Coronary artery (tissue), 2 donors: Measurements from ENCODE around the gene PRKAR2A.
"Not testable (repeated sequence)": the region's sequence is repeated elsewhere in the genome, so short reads cannot be mapped to it uniquely, and the experiment has no call there.

ENCODE experiments used
- DNase-seq: peaks from one replicate; pipeline ENCODE4 v3.0.0-alpha.2; 2017; ENCODE audit warnings: low spot score
- H3K27ac ChIP-seq, 2 donors: fragments of 200-600 bp; sonication (generic); one replicate each; pipeline ENCODE4 v1.5.1; 2016 to 2019
- H3K4me3 ChIP-seq: fragments of 200-600 bp; sonication (generic); 2 replicates; pipeline ENCODE4 v1.5.1; 2016; ENCODE audit warnings: mild to moderate bottlenecking, moderate library complexity
- CTCF ChIP-seq: fragments of 200-600 bp; sonication (generic); IDR thresholded peaks from one replicate; pipeline ENCODE4 v1.5.1; 2019; ENCODE audit warnings: antibody characterized with exemption

The PRKAR2A gene

DNA sequence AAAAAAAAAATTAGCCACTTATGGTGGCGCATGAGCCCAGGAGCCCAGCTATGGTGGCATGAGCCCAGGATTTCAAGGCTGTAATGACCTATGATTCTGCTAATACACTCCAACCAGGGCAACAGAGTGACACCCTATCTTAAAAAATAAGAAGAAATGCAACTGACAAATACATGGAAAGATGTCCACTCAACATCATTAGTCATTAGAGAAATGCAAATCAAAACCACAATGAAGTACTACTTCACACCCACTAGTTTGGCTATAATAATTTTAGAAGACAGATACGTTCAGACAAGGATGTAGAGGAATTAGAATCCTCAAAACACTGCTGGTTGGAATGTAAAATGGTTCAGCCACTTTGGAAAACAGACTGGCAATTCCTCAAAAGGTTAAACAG lies 10.5 kb downstream of the PRKAR2A start:
- TF ChIP-seq CTCF = no peak
- DNase-seq = no peak
- Histone ChIP-seq H3K27ac (no peak overlapping the region), H3K4me3 (no peak overlapping the region)

GRCh38 chr3:48835650-48836366 lies 11.9 kb downstream of the PRKAR2A start:
- no peak overlapping the region for H3K4me3 ChIP-seq
- peak overlapping the region in 1 of 2 donors; percentile 9 for H3K27ac ChIP-seq
- no peak for DNase-seq
- TF ChIP-seq CTCF = no peak

GRCh38 chr3:48832684-48833083 lies 15.0 kb downstream of the PRKAR2A start:
- no peak for TF ChIP-seq CTCF
- no peak overlapping the region for H3K4me3 ChIP-seq
- DNase-seq = no peak
- H3K27ac ChIP-seq = peak overlapping the region in 1 of 2 donors; percentile 9

DNA sequence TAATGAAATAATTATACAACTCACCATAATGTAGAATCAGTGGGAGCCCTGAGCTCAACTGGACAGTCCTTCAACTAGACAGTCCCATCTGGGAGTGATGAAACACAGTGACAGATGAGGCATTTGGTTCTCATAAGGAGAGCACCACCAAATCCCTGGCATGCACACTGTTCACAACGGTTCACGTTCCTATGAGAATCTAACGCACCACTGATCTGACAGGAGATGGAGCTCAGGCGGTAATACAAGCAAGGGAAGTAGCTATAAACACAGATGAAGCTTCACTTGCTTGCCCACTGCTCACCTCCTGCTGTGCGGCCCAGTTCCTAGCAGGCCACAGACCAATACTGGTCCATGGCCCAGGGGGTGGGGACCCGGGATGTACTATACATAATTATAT lies 17.0 kb downstream of the PRKAR2A start:
- TF ChIP-seq CTCF = no peak
- DNase-seq = no peak
- Histone ChIP-seq H3K4me3 (no peak overlapping the region), H3K27ac (no peak overlapping the region)

GRCh38 chr3:48829525-48829924 lies 18.1 kb downstream of the PRKAR2A start:
- not testable (repeated sequence) for DNase-seq, H3K27ac ChIP-seq, H3K4me3 ChIP-seq

- DNase-seq, H3K27ac ChIP-seq, H3K4me3 ChIP-seq: not testable (repeated sequence)
Measured at GRCh38 chr3:48827874-48828273, 19.8 kb downstream of the PRKAR2A start.

DNA sequence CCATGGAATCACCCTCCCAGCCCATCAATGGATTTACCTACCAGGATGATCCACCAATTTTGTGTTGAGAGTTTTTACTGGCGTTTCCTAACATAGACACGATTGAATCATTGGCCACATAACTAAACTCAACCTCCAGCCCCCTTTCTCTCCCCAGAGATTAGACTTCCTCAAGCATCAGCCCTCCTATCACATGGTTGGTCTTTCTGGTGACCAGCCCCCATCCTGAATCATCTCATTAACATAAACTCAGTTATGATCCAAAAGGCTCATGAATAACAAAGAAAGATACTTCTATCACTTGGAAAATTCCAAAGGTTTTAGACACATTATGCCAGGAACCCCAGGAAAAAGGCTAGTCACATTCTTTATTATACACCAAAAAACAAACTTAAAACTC lies 21.2 kb downstream of the PRKAR2A start:
- no peak for DNase-seq
- no peak for TF ChIP-seq CTCF
- H3K4me3 ChIP-seq = no peak overlapping the region
- H3K27ac ChIP-seq = peak overlapping the region; percentile 23 to 36

DNA sequence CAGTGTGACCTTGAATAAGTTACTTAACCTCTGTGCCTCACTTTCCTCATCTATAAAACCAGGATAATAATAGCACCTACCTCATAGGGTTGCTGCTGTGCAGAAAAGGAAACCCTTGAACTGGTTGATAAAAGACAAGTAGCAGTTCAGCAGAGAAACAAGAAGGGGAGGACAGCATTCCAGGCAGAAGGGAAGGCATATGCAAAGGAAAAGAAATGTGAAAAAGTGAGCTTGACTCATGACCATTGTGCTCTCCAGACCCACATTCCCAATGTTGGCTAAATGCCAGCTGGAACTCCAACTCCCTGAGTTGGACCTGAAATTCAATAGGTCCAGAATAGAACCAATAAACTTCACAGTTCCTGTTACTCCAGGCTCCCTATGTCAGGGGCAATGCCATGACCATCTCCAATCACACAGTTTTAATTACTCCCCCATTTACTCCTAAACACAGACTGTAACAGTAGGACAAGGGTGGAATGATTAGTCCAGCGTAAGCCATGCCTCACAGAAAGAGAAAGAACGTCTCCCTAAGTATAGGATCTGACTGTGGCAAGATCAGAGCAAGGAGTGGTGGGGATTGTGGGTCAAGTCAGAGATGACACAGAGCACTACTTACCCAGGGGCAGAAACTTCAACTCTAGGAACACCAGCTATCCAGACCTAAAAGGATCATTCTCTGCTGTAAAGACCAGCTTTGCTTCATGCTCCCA lies 26.9 kb downstream of the PRKAR2A start:
- TF ChIP-seq CTCF = no peak
- no peak for DNase-seq
- Histone ChIP-seq H3K4me3 (no peak overlapping the region), H3K27ac (no peak overlapping the region)
